HG02642 (cell line): ENCODE results near the gene PFDN1.

ENCODE experiments used
- ATAC-seq: cut with Tn5 transposase; IDR thresholded peaks from one replicate; pipeline ENCODE4 v1.9.1; 2021; ENCODE audit warnings: mild to moderate bottlenecking; ENCODE audit not compliant: unreplicated experiment, poor library complexity

Gene PFDN1

DNA sequence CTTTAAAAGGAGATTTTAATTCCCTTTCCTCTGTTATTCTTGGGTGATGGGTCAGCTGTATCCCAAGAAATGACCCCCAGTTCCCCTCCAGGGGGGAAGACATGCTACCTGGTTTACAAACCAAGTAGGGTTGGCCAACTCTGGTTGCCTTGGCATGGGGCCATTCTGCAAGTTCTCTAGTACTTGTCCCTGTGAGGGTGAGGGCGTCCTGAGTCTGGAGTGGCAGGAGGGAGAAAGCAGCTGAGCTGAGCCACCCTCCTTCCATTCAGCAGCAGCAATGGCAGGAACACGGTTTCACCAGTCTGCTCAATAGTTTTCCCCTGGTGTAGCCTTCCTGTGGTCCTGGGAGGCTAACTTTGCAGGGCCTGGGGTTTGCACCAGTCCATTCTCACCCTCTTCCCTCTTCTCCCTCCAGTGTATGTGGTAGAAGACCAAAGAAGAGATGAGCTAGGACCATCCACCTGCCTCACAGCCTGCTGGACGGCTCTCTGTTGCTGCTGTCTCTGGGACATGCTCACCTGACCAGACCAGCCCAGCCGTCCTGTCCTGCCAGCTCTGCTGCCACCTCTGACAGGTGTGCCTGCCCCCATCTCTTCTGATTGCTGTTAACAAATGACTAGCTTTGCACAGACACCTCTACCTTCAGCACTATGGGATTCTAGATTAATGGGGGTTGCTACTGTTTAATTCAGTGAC lies 59.9 kb downstream of the PFDN1 start:
- ATAC-seq: no peak

DNA sequence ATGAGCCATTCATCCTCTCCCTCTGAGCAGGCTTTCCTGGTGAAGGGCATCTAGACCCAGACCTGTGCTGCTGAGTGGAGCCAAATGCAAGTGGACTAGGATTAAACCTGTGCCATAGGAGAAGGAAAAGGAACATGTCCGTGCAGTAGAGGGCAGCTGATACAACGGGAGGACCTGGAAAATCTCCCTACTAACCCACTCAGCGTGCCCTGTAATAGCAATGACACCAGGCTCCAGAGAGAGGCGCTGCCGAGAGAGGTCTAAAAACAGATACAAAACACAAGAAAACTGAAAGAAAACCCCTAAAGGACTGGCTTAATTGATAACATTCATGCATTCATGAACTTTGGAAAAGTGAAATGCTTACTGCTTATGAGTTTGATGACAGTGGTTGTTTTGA lies 60.8 kb downstream of the PFDN1 start:
- ATAC-seq: no peak

DNA sequence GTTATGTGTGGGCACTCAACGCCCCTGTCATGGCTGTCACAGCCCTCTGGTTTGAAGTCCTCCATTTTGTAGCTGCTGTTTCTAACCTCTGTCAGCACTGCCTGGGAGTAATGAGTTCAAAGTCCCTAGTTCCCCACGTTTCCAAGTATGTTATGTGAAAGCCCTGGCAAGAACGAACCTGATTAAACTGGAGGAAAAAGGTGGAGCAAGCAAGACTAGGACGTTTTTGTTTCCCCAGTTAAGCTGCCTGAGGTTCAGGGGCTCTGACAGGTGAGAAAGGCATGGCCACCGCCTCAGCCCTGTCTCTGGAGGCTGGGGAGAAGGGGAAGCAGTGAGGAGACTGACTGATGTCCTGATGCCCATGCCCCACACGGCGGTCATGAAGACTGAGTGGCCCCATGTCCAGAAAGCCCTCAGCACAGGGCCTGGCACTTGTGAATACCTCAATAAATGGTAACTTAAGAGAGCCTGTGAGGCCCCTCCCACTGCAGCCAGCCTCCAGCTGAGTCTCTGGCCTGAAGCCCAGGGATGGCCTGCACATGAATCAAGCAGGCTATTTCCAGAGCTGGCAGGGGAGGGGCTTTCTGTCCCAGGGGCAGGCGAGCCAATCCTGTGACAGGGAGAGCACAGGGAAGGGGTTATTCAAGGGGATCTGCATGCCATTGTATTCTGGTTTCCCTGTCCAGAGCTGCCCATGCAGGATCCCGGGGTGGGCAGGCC lies 61.8 kb downstream of the PFDN1 start:
- ATAC-seq: no peak

DNA sequence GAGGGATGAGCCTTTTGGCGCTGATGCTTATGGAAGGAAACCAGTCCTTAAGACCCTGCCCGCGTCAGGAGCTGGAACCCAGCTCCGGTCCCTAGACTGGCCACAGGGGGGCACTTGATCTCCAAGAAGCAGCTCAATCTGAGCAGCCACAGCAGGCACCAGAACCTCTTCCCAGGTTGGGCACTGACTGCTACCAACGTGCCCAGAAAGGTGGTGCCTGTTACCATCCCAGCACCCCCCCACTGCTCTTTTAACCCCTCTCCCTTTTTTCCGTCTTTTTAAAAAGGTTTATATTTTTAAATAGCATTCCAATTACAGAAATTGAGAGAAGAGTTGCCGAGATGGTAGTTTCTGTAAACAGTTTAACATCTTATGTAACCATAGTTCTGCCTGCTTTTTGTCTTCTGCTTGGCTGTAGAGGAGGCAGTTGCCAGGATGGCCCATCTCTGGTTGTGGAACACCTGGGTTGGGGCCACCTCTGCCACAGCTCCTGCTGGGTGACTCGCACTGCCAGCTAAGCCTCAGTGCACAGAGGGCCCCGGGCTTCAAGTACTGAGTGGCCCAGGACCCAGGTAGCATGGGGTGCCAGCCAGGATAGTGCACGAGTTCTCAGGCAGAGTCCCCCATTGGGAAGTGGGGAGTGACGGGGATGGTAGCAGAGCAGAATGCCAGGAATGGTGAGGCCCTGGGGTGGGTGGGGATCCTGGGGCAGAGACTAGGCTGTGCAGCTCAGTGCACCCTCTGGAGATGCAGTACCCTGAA lies 62.8 kb downstream of the PFDN1 start:
- peak; percentile 56 for ATAC-seq

DNA sequence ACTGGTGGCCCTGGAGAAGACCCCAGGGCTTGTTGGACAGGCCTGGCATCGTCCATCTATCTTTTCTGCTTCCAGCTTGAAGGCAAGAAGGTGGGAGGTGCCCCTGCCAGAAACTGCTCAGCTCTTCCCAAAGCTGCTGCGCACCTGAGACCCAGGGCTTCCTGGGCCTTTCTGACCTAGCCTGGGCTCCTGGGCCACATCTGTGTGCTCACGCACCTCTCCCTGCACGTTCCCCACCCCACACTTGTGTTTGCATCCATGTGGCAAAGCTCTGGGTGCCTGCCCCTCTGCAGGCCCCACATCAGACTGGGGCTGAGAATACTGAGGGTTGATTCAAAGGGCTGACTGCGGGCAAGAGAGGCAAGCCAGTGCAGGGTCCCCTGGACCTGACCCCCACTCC lies 63.4 kb downstream of the PFDN1 start:
- ATAC-seq: no peak

DNA sequence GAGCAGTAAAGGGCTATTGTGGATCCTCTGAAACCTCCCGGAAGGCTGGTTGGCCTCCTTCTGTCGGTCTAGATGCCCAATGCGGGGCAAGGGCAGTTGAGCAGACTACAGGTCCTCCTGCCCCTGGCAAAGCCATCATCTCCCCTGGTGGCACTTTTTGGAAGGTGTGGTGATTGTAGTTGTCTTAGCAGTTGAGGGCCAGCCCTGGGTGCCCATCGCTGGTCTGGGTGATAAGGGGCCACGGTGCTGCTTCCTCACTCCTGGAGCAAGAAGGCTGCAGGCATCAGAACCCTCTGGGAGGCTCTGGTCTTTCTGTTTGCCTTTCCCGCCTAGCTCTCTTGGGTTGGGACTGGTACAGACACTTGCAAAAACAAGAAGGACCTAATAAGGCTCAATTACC lies 64.1 kb downstream of the PFDN1 start:
- ATAC-seq: no peak

DNA sequence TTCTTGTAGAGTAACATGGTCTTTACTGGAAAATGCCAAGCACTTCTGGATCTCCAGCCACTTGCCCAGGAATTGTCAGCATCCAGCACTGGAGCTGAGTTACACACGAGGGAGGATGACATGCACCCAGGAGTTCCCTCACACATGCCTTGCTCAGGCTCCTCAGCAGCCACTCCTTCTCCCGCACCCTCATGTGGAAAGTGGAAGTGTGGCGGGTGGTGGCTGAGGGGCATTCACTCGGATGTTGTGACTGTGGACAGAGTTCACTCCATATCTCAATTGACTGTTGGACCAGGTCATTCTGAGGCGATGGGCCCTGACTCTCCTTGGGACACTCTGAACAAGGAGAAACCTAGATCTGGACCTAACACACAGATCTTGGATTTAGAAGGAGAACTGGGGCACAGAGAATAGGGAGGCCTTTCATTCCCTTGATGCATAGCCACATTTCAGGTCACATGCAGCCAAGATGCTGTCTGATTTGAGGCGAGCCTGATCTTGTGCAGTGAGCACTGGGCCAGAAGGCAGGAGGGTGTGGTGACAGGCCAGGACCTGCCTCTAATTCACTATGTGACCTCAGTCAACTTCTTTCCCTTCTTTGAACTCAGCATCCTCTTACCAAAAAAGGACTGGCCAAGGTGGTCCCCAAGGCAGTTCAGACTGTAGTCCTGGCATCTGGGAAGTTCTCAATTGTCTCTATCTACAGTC lies 65.9 kb downstream of the PFDN1 start:
- ATAC-seq: no peak

DNA sequence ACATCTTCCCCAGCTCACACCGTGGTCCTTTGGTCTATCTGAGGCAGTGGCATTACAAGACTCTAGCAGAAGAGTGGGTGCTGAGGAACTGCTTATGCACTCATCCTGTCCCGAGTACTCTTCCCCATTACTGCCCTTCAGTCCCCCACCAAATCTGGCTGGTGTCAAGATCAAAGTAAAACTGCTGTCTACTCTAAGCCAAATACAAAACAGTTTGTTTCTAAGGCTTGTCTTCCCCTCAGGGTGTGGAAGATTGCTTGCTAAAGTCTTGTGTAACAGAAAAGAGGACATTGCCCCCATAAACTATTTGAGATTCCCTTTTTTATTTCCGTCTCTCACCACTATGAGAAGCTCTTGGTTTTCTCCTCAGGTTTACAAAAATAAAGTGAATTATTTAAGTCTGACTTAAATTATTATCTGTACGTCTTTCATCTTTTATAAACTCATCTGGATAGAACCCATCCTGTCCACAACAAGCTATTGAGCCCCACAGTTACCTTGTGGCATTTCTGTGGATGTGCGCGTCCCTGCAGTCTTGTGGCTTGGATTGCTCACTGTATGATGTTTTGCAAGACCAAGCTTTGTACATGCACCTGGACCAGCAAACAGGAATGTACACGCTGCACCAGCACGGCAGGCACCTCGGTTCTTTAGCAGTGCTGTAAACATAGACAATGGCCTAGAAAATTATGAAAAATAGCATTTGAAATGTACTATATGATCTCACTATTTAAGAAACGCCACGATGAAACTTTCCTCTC lies 66.9 kb downstream of the PFDN1 start:
- no peak for ATAC-seq

DNA sequence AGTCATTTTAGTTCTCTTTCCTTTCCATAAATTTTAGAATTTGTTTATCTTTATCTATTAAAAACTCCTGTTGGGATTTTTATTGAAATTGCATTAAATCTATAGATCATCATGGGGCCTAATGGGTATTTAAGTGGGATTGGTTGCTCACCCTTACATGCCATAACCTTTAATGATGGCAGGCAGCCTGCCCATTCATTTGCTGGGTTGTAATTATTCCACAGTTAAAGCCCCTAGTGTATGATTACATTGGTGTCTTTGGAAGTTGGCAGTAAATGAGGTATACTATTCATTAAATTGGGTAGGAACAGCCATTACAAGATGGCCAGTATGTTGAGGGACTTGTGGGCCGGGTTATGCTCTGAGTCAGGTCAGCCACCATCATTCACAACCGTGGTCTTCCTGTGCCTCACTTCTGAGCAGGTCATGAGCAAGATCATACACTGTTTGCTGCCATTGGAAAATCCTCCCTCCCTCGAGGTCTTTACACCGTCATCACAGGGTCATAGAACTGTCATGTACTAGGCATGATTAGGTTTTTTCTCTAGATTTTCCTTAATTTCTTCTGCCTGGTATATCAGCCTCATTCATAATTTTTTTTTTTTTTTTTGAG lies 68.4 kb downstream of the PFDN1 start:
- no peak for ATAC-seq

DNA sequence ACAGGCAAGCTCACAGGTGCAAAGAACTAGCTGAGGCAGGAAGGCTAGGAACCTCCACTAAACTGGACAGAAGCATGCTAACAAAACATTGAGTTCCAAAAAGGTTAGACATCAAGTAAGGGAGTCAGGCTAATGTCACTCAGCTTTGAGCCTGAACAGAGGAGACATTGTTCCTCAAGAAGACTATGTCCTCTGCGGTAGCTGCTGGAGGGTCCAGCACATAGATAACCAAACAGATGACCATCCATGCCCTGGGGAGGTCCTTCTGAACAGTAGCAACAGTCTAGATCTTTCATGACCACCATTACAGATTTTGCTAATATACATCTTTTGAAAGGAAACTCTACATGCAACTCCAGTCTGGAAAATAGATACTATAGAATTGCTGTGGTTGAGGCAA lies 70.2 kb downstream of the PFDN1 start:
- no peak for ATAC-seq

DNA sequence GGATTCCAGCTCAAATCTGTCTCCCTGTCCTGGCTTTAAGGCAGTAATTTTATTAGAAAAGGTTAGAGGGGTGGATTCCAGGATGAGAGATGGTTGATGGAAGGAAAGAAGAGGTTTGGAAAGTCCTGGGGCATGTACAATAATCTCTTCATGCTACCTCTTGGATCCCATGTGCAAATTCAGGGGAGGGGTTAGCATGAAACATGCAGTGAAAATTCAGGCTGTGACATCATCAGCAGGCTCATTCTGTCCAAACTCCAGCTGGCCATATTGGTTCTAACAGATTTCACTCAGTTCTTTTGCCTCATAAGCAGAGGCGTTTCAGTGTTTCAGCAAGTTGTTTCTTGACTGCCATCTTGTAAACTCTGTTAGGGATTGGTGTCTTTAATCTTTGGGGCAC lies 72.5 kb downstream of the PFDN1 start:
- no peak for ATAC-seq

DNA sequence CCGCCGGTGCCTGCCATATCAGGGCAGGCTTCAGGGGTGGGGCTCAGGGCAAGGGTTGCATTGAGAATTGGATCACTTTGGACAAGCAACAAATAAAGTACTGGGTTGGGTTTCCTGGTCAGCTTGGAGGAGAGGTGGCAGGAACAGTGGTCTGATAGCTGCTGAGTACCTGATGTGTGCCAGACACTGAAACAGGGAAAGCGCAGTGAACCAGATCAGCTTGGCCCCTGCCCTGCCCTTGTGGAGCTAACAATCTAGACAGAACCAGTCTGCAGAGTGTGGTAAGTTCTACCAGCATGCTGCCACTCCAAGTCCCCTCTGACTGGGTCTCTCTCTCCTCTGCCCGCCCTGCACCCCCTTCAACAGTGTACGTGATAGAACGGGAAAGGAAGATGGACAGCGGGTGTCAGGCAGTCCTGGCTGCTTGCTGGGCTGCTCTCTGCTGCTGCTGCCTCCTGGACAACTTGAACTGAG lies 74.5 kb downstream of the PFDN1 start:
- no peak for ATAC-seq

DNA sequence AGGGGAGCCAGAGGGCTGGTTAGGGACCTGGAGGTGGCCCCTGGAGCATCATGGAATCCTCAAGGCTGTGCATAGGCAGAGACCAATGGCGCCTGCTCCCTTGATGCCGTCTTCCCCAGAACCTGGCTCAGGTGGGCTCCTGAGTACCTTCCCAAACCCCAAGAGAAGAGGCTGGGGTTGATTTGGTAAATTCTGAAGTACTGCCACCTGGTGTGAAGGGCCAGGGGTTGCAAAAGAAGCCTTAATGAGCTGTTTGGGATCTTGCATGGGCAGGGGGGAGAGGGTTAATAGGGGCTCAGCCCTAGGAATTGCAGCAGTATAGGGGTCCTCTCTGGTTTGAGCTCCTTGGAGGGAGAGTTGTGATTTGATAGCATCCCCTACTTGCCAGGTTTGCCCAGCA lies 75.9 kb downstream of the PFDN1 start:
- no peak for ATAC-seq

DNA sequence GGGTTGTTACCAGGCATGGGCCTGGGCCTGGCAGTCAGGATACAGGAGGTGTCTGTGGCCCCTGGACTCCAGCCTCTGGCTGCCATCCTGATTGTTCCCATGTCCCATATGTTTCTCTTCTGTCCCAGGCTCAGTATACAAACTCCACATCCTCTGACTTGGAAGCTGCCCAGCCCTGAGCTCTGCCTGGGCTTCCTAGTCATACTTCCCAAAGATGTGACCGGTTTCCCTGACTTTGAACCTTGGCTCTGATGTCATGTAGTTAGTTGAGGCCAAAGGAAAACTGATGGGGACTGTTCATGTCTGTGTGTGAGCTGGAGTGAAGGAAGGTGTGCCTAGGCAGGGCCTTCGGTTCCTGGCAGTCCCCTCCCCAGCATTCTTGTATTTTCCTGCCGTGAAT lies 77.5 kb downstream of the PFDN1 start:
- ATAC-seq: no peak

DNA sequence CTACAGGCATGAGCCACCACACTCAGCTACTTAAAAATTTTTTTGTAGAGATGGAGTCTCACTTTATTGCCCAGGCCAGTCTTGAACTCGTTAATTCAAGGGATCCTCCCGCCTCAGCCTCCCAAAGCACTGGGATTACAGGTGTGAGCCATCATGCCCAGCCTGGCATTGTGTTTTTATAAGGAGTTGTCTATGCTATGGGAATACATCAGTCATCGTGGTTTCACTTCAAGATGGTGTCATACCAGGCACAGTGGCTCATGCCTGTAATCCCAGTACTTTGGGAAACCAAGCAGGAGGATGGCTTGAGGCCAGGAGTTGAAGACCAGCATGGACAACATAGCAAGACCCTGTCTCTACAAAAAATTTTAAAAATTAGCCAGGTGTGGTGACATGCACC lies 78.2 kb downstream of the PFDN1 start:
- ATAC-seq: no peak

DNA sequence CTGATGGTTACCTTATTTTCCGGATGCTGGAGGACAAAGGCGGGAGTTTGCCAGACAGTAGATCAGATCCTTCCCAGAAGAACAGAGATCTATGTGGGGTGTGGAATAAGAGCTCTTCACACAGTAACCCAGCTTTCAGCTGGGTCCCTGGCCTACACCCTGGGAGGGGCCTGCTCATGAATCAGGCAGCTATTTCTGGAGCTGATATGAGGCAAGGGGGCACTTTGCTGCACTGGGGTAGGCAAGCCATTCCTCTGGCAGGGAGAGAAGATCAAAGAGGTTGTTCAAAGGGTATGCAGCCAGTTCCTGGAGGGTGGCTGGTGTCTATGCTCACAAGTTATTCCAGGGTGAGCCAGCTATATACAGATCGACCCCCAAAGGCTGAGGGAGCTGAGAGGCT lies 79.3 kb downstream of the PFDN1 start:
- ATAC-seq: no peak

DNA sequence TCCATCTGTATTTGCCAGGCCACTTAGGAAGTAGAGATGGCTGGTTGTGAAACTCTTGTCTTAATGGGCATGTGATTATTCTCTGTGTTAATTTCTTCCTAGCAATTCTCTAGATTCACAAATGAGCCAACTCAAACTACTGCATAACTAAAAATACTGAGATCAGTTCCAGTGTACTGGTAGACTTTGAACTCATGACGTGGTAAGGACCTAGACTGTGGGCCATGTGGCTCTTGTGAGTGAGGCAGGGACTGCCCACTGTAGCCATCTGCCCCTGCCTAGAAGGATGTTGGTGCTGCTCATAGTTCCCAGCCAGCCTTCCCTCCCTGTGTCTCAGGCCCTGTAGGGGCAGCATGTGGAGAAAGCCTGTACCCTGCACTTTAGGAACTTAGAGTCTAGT lies 80.5 kb downstream of the PFDN1 start:
- no peak for ATAC-seq

DNA sequence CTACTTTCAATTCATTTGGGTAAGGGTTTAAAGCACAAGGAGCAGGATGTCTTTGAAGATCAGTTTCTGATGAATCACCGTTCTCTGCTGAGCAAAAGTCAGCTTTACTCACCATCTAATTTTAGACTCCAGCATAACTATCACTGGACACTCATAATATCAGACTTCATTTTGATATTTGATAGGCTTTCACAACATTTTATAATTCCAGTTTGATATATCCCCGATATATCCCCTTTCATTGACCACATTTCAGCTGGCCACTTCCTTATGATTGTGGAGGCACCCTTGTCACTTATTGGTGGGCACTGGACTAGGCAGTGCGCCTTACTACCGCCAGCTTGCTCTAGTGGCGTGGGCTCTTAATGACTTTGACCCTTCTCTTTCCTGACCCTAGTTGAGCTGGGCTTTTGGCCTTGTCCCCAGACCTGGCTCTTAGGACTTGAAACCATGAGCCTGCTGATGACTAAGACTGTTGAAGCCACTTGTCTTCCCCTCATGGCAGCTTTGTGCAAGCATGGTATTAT lies 81.1 kb downstream of the PFDN1 start:
- no peak for ATAC-seq

DNA sequence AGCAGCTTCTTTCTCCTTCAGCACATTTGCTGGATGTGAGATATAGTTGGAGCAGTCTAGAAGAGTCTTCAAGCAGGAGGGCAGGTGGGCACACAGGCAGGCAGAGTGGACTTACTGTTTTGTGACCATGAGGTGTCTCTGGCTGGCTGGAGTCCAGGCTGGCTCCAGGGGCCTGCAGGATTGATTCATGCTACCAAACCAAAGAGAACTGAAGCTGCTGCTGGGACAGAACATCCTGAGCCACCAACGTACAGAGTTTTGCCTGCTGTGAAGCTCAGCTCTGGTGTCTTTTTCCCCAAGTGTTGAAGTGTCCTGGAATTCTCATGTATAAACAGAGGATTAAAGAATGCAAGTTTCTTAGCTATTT lies 82.2 kb downstream of the PFDN1 start:
- ATAC-seq: no peak
